ENCODE results near the gene SNAP91.

- no peak for TF ChIP-seq CTCF (IDR thresholded peaks at IDR 0.05)
- TF ChIP-seq POLR2A (IDR thresholded peaks at IDR 0.05) = no peak
These were observed 116.0 kb downstream of the SNAP91 start for GRCh38 chr6:83592770-83593394.

Data from lower leg skin (tissue), 3 donors.